Gastroesophageal sphincter (tissue), 3 donors: ENCODE measurements around the gene MRPL44.

Source experiments
- CTCF ChIP-seq, 4 experiments: fragments of 200-600 bp in 2 of 4; fragments of 450-650 bp in 2 of 4; sonication (generic) in 1 of 4; IDR thresholded peaks; one replicate each; pipeline ENCODE4 v1.5.1; 2017 to 2019; ENCODE audit warnings: antibody characterized with exemption in 4 of 4, mild to moderate bottlenecking in 2 of 4, moderate library complexity in 2 of 4
- POLR2A ChIP-seq, 2 donors: fragments of 450-650 bp; IDR thresholded peaks; one replicate each; pipeline ENCODE4 v1.6.1; 2017; ENCODE audit warnings: antibody characterized with exemption in 2 of 2, mild to moderate bottlenecking in 2 of 2, moderate library complexity in 1 of 2
- POLR2AphosphoS5 ChIP-seq: sonication (generic); formaldehyde crosslinking; IDR thresholded peaks from one replicate; pipeline ENCODE4 v1.6.1; 2017; ENCODE audit warnings: antibody characterized with exemption

DNA sequence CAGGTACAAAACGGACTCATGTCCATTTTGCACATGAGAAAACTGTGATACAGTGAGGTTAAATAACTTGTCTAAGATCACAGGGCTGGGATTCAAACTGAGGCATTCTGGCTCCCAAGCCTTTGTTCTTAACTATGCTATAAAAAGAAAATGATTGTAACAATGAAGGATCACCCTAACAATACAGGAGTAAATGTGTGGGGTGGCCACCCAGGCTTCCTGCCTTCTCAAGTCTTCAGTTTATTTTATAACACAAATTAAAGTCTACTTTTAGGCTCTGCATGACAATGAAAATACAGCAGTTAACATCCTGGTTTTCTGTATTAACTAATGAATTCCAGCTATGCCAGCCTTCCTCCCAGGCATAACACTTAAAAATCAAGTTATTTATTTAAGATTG lies 19.7 kb upstream of the MRPL44 start:
- TF ChIP-seq POLR2A (IDR thresholded peaks at IDR 0.05) (no peak), CTCF (IDR thresholded peaks at IDR 0.05) (no peak), POLR2AphosphoS5 (no peak)
